HepG2 (cell line): ENCODE results near the gene PRR15L. TPM values are rescaled to one million over a fixed set of nuclear protein-coding genes. Genes with fewer than 3 reads are reported as not detected.
A peak's percentile ranks its signal among the peaks of the same experiment; 100 is the strongest.

Experiments used
- CREB1 ChIP-seq, 2 experiments: fragments of 450-650 bp in 1 of 2; IDR thresholded peaks; 2 replicates each; pipeline ENCODE4 v1.6.1; 2016 to 2017; ENCODE audit warnings: control low read depth in 1 of 2, mild to moderate bottlenecking in 1 of 2, missing compliant biosample characterization in 1 of 2, missing genetic modification characterization in 1 of 2
- CTCF ChIP-seq: sonication (generic); formaldehyde crosslinking; IDR thresholded peaks from 2 replicates; pipeline ENCODE4 v1.5.0; 2020; ENCODE audit warnings: mild to moderate bottlenecking, missing genetic modification reagents, moderate library complexity
- FOXP1 ChIP-seq, 2 experiments: fragments of 450-650 bp in 1 of 2; IDR thresholded peaks; 2 replicates each; pipeline ENCODE4 v1.6.1; 2017 to 2018; ENCODE audit warnings: antibody characterized with exemption in 1 of 2
- HMGXB4 ChIP-seq, 2 experiments: sonication (generic) in 1 of 2; formaldehyde crosslinking in 1 of 2; IDR thresholded peaks; 2 replicates each; pipeline versions ENCODE4 v1.4.0 to v1.6.1; 2018 to 2020; ENCODE audit warnings: missing genetic modification reagents in 2 of 2, borderline replicate concordance in 1 of 2, low read depth in 1 of 2, mild to moderate bottlenecking in 1 of 2, missing biosample characterization in 1 of 2
- RERE ChIP-seq: IDR thresholded peaks from 2 replicates; pipeline ENCODE4 v1.6.1; 2016; ENCODE audit warnings: low read depth, missing genetic modification reagents, missing compliant biosample characterization
- SOX13 ChIP-seq, 3 experiments: fragments of 450-650 bp in 1 of 3; sonication (generic) in 1 of 3; formaldehyde crosslinking in 1 of 3; IDR thresholded peaks in 2 of 3; conservative IDR thresholded peaks in 1 of 3; 2 replicates each; pipeline versions ENCODE4 v1.5.0 to v1.6.1; 2016 to 2020; ENCODE audit warnings: antibody characterized with exemption in 1 of 3, mild to moderate bottlenecking in 1 of 3, missing compliant biosample characterization in 1 of 3, missing genetic modification reagents in 1 of 3, moderate library complexity in 1 of 3
- SOX5 ChIP-seq: IDR thresholded peaks from 2 replicates; pipeline ENCODE4 v1.6.1; 2016; ENCODE audit warnings: borderline replicate concordance
- THAP9 ChIP-seq: sonication (generic); formaldehyde crosslinking; IDR thresholded peaks from 2 replicates; pipeline ENCODE4; 2020; ENCODE audit warnings: missing genetic modification reagents, mild to moderate bottlenecking, borderline replicate concordance
- ZNF136 ChIP-seq: sonication (generic); formaldehyde crosslinking; IDR thresholded peaks from 2 replicates; pipeline ENCODE4 v1.8.1; 2022; ENCODE audit warnings: low read depth, mild to moderate bottlenecking, moderate library complexity, missing genetic modification reagents
- ZNF768 ChIP-seq: sonication (generic); formaldehyde crosslinking; IDR thresholded peaks from 2 replicates; pipeline ENCODE4 v1.4.0; 2020; ENCODE audit warnings: missing genetic modification reagents
- ZSCAN9 ChIP-seq: IDR thresholded peaks from 2 replicates; pipeline ENCODE4 v1.6.1; 2016; ENCODE audit warnings: borderline replicate concordance
- ZXDC ChIP-seq: sonication (generic); formaldehyde crosslinking; IDR thresholded peaks from 2 replicates; pipeline ENCODE4 v1.5.0; 2020; ENCODE audit warnings: mild to moderate bottlenecking, missing genetic modification reagents
- polyA plus RNA-seq, 8 experiments: library from polyadenylated mRNA; depleted of rRNA in 3 of 8; stranded (reverse) in 7 of 8; unstranded in 1 of 8; fragments of >200 nt; fragmentation: Illumina TruSeq in 4 of 8; extraction: Trizol in 4 of 8; gene quantifications; 2 replicates each; pipeline versions ENCODE4 v1.2.1 to v1.2.3, GENCODE V29; 2011 to 2016; ENCODE audit warnings: low read depth in 4 of 8, missing spikeins in 1 of 8, mixed read lengths in 1 of 8; ENCODE audit not compliant: insufficient read depth in 1 of 8
- total RNA-seq, 5 experiments: library from RNA; depleted of rRNA; stranded (reverse); fragments of >200 nt; fragmentation: Illumina TruSeq; extraction: Trizol; gene quantifications; 2 replicates each; pipeline ENCODE4 v1.2.3, GENCODE V29; 2016; ENCODE audit warnings: low read depth in 1 of 5

The PRR15L gene
- total and polyA plus RNA-seq, 2 of the 13 experiments (the other 11 are each of a cell fraction or from before 2014, with no cell fraction given) = 0.44 to 2.0 TPM

GRCh38 chr17:47946929-47947397 lies 10.7 kb downstream of the PRR15L start (continued):
- TF ChIP-seq THAP9 (CRISPR knock-in tag) (no peak), FOXP1 (IDR thresholded peaks at IDR 0.05) (no peak), FOXP1 (CRISPR knock-in tag; IDR thresholded peaks at IDR 0.05) (no peak), HMGXB4 (CRISPR knock-in tag; IDR thresholded peaks at IDR 0.05; ENCODE audit: borderline replicate concordance in 1 of 2, low read depth in 1 of 2) (peak in 1 of 2 experiments; percentile 70; a peak in 1 of 4 replicates), CTCF (CRISPR knock-in tag) (peak; percentile 82), CREB1 (IDR thresholded peaks at IDR 0.05) (peak; percentile 62), CREB1 (CRISPR knock-in tag; IDR thresholded peaks at IDR 0.05) (peak; percentile 72), ZNF768 (CRISPR knock-in tag) (no peak), ZSCAN9 (no peak), SOX13 (IDR thresholded peaks at IDR 0.05) (no peak), SOX13 (CRISPR knock-in tag; conservative IDR thresholded peaks at IDR 0.05 in 1 of 2, IDR thresholded peaks at IDR 0.05 in 1 of 2) (peak in 1 of 2 experiments; percentile 31; a peak in 2 of 4 replicates), SOX5 (0 out of 2 replicates have a peak, but pooled peaks have one; percentile 24), ZXDC (CRISPR knock-in tag) (no peak), RERE (CRISPR knock-in tag) (no peak), ZNF136 (no peak)
